ENCODE results near the gene PLAAT2.

- no peak for TF ChIP-seq CTCF (conservative IDR thresholded peaks at IDR 0.05; ENCODE audit: low read depth, low read length)
- TF ChIP-seq EZH2 (IDR thresholded peaks at IDR 0.05; ENCODE audit: borderline replicate concordance, low read depth, low read length, poor library complexity, severe bottlenecking), result no peak
These were observed 36.3 kb upstream of the PLAAT2 start for GRCh38 chr11:63599211-63600122.
